ENCODE measurements around the gene SLC5A2. TPM values are rescaled to one million over a fixed set of nuclear protein-coding genes. Genes with fewer than 3 reads are reported as not detected.

The SLC5A2 gene
- total and polyA plus RNA-seq, 2 donors from 2014 or later = 4.8 to 208 TPM

DNA sequence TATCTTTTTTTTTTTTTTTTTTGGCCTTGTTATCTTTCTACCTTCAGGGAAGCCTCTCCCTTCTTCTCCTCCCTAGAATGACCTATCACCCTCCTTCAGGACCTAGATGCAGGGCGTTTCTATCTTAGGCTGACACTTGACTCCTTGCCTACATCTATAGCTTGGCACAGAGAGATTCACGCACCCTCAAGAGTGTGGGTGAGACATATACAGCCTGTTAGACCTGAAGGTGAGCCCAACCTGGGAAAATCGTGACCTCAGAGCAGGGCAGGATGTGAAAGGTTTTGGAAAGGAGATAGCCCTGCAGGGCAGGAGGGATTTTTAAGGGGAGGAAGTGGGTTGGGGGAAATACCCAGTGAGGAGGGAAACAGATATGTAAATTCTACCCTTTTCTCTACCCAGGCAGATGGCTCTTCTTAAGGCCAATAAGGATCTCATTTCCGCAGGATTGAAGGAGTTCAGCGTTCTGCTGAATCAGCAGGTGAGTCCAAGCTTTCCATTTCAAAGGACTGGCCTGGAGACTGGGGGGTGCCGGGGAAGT is 44.9 kb downstream of the SLC5A2 start, which contains the start of gene AHSP:
TSS of gene AHSP (plus strand) at position 167 of the 541 bp plus-strand sequence. CDS start at position 407, 240 bp downstream.
- Histone ChIP-seq H3K4me1 (ENCODE audit: control insufficient read depth in 2 of 3, insufficient read depth in 2 of 3, low read depth in 1 of 3, low read length in 3 of 3) (peaks cover 0 to 2% (median 0%) of the 10 kb centered on the region in 3 donors), H3K27ac (ENCODE audit: low read depth in 2 of 2, low read length in 2 of 2) (no peak within 1 kb of the TSS), H3K9me3 (ENCODE audit: control insufficient read depth in 2 of 3, insufficient read depth in 1 of 3, low read length in 3 of 3) (no peaks in the 10 kb centered on the region), H3K9ac (ENCODE audit: low read length in 3 of 3) (peak within 1 kb of the TSS in 1 of 3 donors; percentile 40), H3K4me3 (ENCODE audit: low read length in 3 of 3) (peak within 1 kb of the TSS in 2 of 3 donors; percentile 50 to 52), H3K36me3 (ENCODE audit: control insufficient read depth in 2 of 3, insufficient read depth in 3 of 3, low read length in 3 of 3) (no peaks in the 10 kb centered on the region), H3K27me3 (ENCODE audit: control insufficient read depth, insufficient read depth, low read length) (peaks cover 4% of the 10 kb centered on the region)
- DNase-seq (no peak), FAIRE-seq (no peak)
- TF ChIP-seq, protein P1, sequence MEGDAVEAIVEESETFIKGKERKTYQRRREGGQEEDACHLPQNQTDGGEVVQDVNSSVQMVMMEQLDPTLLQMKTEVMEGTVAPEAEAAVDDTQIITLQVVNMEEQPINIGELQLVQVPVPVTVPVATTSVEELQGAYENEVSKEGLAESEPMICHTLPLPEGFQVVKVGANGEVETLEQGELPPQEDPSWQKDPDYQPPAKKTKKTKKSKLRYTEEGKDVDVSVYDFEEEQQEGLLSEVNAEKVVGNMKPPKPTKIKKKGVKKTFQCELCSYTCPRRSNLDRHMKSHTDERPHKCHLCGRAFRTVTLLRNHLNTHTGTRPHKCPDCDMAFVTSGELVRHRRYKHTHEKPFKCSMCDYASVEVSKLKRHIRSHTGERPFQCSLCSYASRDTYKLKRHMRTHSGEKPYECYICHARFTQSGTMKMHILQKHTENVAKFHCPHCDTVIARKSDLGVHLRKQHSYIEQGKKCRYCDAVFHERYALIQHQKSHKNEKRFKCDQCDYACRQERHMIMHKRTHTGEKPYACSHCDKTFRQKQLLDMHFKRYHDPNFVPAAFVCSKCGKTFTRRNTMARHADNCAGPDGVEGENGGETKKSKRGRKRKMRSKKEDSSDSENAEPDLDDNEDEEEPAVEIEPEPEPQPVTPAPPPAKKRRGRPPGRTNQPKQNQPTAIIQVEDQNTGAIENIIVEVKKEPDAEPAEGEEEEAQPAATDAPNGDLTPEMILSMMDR (IDR thresholded peaks at IDR 0.05; ENCODE audit: borderline replicate concordance, extremely low read depth, insufficient read depth) = no peak
- intact Hi-C loops (cut with DNase I) = no loop called here

DNA sequence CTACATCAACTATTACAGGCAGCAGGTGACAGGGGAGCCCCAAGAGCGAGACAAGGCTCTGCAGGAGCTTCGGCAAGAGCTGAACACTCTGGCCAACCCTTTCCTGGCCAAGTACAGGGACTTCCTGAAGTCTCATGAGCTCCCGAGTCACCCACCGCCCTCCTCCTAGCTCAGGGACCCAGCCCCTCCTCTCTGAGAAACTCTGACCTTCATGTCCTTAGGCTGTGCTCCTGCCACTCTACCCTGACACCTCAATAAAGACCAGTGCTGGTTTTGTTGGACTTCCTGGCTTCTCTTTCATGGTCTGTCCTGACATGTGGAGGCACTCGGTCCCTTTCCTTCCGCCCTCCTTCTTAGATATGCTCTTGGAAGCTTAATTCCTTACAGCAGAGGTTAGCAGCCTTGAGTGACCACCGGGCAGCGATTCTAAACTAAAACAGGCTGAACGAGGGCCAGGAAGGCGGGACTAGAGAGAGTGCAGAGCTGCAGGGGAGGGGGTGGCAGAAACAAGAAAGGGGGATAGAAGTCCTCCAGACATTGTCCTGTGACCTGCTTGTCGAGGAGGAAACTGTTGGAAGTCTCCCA is 45.7 kb downstream of the SLC5A2 start:
- H3K27ac ChIP-seq (ENCODE audit: low read depth in 2 of 2, low read length in 2 of 2) = no peak overlapping the region
- H3K4me3 ChIP-seq (ENCODE audit: low read length in 3 of 3) = peak overlapping the region; percentile 28 to 52 (median 50)
- peak in 2 of 5 donors; percentile 13 to 39 for DNase-seq
- H3K4me1 ChIP-seq (ENCODE audit: control insufficient read depth in 2 of 3, insufficient read depth in 2 of 3, low read depth in 1 of 3, low read length in 3 of 3) = peaks cover 0 to 2% (median 0%) of the 10 kb centered on the region in 3 donors
- no peaks in the 10 kb centered on the region for H3K9me3 ChIP-seq (ENCODE audit: control insufficient read depth in 2 of 3, insufficient read depth in 1 of 3, low read length in 3 of 3)
- no peak for FAIRE-seq
- intact Hi-C loops (cut with DNase I) = no loop called here
- peaks cover 4% of the 10 kb centered on the region for H3K27me3 ChIP-seq (ENCODE audit: control insufficient read depth, insufficient read depth, low read length)
- H3K9ac ChIP-seq (ENCODE audit: low read length in 3 of 3) = peak overlapping the region in 1 of 3 donors; percentile 40
- H3K36me3 ChIP-seq (ENCODE audit: control insufficient read depth in 2 of 3, insufficient read depth in 3 of 3, low read length in 3 of 3) = no peaks in the 10 kb centered on the region
- TF ChIP-seq, protein P1 (IDR thresholded peaks at IDR 0.05; ENCODE audit: borderline replicate concordance, extremely low read depth, insufficient read depth) = no peak

- TF ChIP-seq, protein P1 (IDR thresholded peaks at IDR 0.05; ENCODE audit: borderline replicate concordance, extremely low read depth, insufficient read depth) = no peak
- no peak for FAIRE-seq
Measured at GRCh38 chr16:31529108-31529936, 46.4 kb downstream of the SLC5A2 start.

More at GRCh38 chr16:31529108-31529936, 46.4 kb downstream of the SLC5A2 start:
- intact Hi-C loops (cut with DNase I) = no loop called here
- DNase-seq = peak in 3 of 5 donors; percentile 24 to 57 (median 29)
- Histone ChIP-seq H3K9me3 (ENCODE audit: control insufficient read depth in 2 of 3, insufficient read depth in 1 of 3, low read length in 3 of 3) (no peaks in the 10 kb centered on the region), H3K4me1 (ENCODE audit: control insufficient read depth in 2 of 3, insufficient read depth in 2 of 3, low read depth in 1 of 3, low read length in 3 of 3) (peaks cover 0 to 2% (median 0%) of the 10 kb centered on the region in 3 donors), H3K27me3 (ENCODE audit: control insufficient read depth, insufficient read depth, low read length) (peaks cover 4% of the 10 kb centered on the region), H3K36me3 (ENCODE audit: control insufficient read depth in 2 of 3, insufficient read depth in 3 of 3, low read length in 3 of 3) (no peaks in the 10 kb centered on the region), H3K4me3 (ENCODE audit: low read length in 3 of 3) (peak overlapping the region; percentile 39 to 52 (median 50)), H3K27ac (ENCODE audit: low read depth in 2 of 2, low read length in 2 of 2) (no peak overlapping the region), H3K9ac (ENCODE audit: low read length in 3 of 3) (peak overlapping the region in 1 of 3 donors; percentile 40)
